Stimulated activated CD8-positive, alpha-beta memory T cell treated with anti-CD3 and anti-CD28 coated beads, Interleukin-4, amount 100 ng/mL, for 24 hours (primary cell): ENCODE data around the gene SP4.

Experiments used
- DNase-seq: peaks from one replicate; pipeline ENCODE4 v3.0.0-alpha.2; 2020; ENCODE audit warnings: low read depth

Gene SP4

GRCh38 chr7:21443149-21443841, 15.4 kb downstream of the SP4 start:
- no peak for DNase-seq

GRCh38 chr7:21448974-21449373, 21.1 kb downstream of the SP4 start:
- DNase-seq = no peak

GRCh38 chr7:21450076-21450475, 22.2 kb downstream of the SP4 start:
- no peak for DNase-seq

GRCh38 chr7:21450941-21451340, 23.1 kb downstream of the SP4 start:
- DNase-seq = no peak

GRCh38 chr7:21454182-21454581, 26.3 kb downstream of the SP4 start:
- no peak for DNase-seq

GRCh38 chr7:21454906-21455305, 27.0 kb downstream of the SP4 start:
- no peak for DNase-seq

- no peak for DNase-seq
Observed at GRCh38 chr7:21461282-21461681, 33.4 kb downstream of the SP4 start.

GRCh38 chr7:21462081-21462480, 34.2 kb downstream of the SP4 start:
- no peak for DNase-seq

- DNase-seq = no peak
Observed at GRCh38 chr7:21463524-21463923, 35.6 kb downstream of the SP4 start.

GRCh38 chr7:21468969-21469368, 41.1 kb downstream of the SP4 start:
- DNase-seq = no peak

GRCh38 chr7:21469894-21470293, 42.0 kb downstream of the SP4 start:
- no peak for DNase-seq

- no peak for DNase-seq
Observed at GRCh38 chr7:21472029-21472428, 44.1 kb downstream of the SP4 start.

GRCh38 chr7:21476429-21476828, 48.5 kb downstream of the SP4 start:
- DNase-seq = no peak

- no peak for DNase-seq
Observed at GRCh38 chr7:21480693-21481403, 53.0 kb downstream of the SP4 start.

GRCh38 chr7:21486511-21486910, 58.6 kb downstream of the SP4 start:
- DNase-seq = no peak

GRCh38 chr7:21495731-21496130, 67.8 kb downstream of the SP4 start:
- DNase-seq = no peak

- DNase-seq = no peak
Observed at GRCh38 chr7:21497072-21497471, 69.2 kb downstream of the SP4 start.

- DNase-seq = no peak
Observed at GRCh38 chr7:21500117-21500832, 72.4 kb downstream of the SP4 start.

- DNase-seq = no peak
Observed at GRCh38 chr7:21504021-21504420, 76.1 kb downstream of the SP4 start.

GRCh38 chr7:21507627-21508343, 79.9 kb downstream of the SP4 start:
- DNase-seq = no peak

GRCh38 chr7:21508538-21508937, 80.7 kb downstream of the SP4 start:
- no peak for DNase-seq

GRCh38 chr7:21514062-21514461, 86.2 kb downstream of the SP4 start:
- no peak for DNase-seq

- no peak for DNase-seq
Observed at GRCh38 chr7:21524680-21525079, 96.8 kb downstream of the SP4 start.
